Mesendoderm (in vitro differentiated cells): Measurements from ENCODE around the gene TMEM267.
"Not testable (repeated sequence)": the region's sequence is repeated elsewhere in the genome, so short reads cannot be mapped to it uniquely, and the experiment has no call there.

Experiments
- DNase-seq: peaks from one replicate; pipeline ENCODE4 v3.0.0; 2013
- H2AK5ac ChIP-seq: 2 replicates; pipeline ENCODE4 v1.6.1; 2013; ENCODE audit warnings: low read length, inconsistent platforms
- H2BK120ac ChIP-seq: 2 replicates; pipeline ENCODE4 v1.6.1; 2013; ENCODE audit warnings: low read depth, mild to moderate bottlenecking, low read length, moderate library complexity, mixed read lengths
- H2BK15ac ChIP-seq: replicated peaks from 2 replicates; pipeline ENCODE4 v1.6.1; 2013; ENCODE audit warnings: low read depth, mild to moderate bottlenecking, moderate library complexity
- H2BK5ac ChIP-seq: 2 replicates; pipeline ENCODE4 v1.6.1; 2013; ENCODE audit warnings: low read length, inconsistent platforms
- H3K18ac ChIP-seq: 2 replicates; pipeline ENCODE4 v1.6.1; 2013; ENCODE audit warnings: mild to moderate bottlenecking, low read length, mixed read lengths
- H3K23ac ChIP-seq: one replicate; pipeline ENCODE4 v1.6.1; 2013; ENCODE audit warnings: low read length
- H3K27ac ChIP-seq: 2 replicates; pipeline ENCODE4 v1.5.1; 2013; ENCODE audit warnings: low read depth, mild to moderate bottlenecking, inconsistent platforms, low read length, moderate library complexity
- H3K27me3 ChIP-seq: 2 replicates; pipeline ENCODE4 v1.6.1; 2013; ENCODE audit warnings: low read length, control low read depth, mild to moderate bottlenecking, inconsistent platforms; ENCODE audit not compliant: insufficient read depth, poor library complexity
- H3K36me3 ChIP-seq: 2 replicates; pipeline ENCODE4 v1.6.1; 2013; ENCODE audit warnings: low read length, inconsistent platforms; ENCODE audit not compliant: control insufficient read depth, insufficient read depth
- H3K4ac ChIP-seq: one replicate; pipeline ENCODE4 v1.6.1; 2013; ENCODE audit warnings: low read depth, mild to moderate bottlenecking, low read length, moderate library complexity
- H3K4me1 ChIP-seq: 2 replicates; pipeline ENCODE4 v1.6.1; 2013; ENCODE audit warnings: low read depth, low read length, inconsistent platforms; ENCODE audit not compliant: control insufficient read depth
- H3K4me2 ChIP-seq: 2 replicates; pipeline ENCODE4 v1.6.1; 2013; ENCODE audit warnings: low read length
- H3K4me3 ChIP-seq: 2 replicates; pipeline ENCODE4 v1.5.1; 2013; ENCODE audit warnings: mild to moderate bottlenecking, low read length
- H3K56ac ChIP-seq: one replicate; pipeline ENCODE4 v1.6.1; 2013; ENCODE audit warnings: low read length
- H3K79me1 ChIP-seq: 2 replicates; pipeline ENCODE4 v1.6.1; 2013; ENCODE audit warnings: low read length, inconsistent platforms
- H3K79me2 ChIP-seq: 2 replicates; pipeline ENCODE4 v1.6.1; 2013; ENCODE audit warnings: mild to moderate bottlenecking, low read length; ENCODE audit not compliant: control insufficient read depth, insufficient read depth
- H3K9ac ChIP-seq: 2 replicates; pipeline ENCODE4 v1.6.1; 2013; ENCODE audit warnings: low read length, inconsistent platforms
- H4K5ac ChIP-seq: one replicate; pipeline ENCODE4 v1.6.1; 2013; ENCODE audit warnings: low read length
- H4K8ac ChIP-seq: one replicate; pipeline ENCODE4 v1.6.1; 2013; ENCODE audit warnings: low read depth, mild to moderate bottlenecking, control low read depth, low read length, moderate library complexity
- WGBS: extraction: QIAGEN DNeasy Blood & Tissue Kit; methylation state at CpG from one replicate; pipeline ENCODE4 v1.1.7; 2013; ENCODE audit warnings: low lambda C conversion rate, missing lambda C conversion rate; ENCODE audit not compliant: insufficient coverage; ENCODE audit errors: extremely low coverage; 5-methylcytosine and 5-hydroxymethylcytosine counted together

The TMEM267 gene

DNA sequence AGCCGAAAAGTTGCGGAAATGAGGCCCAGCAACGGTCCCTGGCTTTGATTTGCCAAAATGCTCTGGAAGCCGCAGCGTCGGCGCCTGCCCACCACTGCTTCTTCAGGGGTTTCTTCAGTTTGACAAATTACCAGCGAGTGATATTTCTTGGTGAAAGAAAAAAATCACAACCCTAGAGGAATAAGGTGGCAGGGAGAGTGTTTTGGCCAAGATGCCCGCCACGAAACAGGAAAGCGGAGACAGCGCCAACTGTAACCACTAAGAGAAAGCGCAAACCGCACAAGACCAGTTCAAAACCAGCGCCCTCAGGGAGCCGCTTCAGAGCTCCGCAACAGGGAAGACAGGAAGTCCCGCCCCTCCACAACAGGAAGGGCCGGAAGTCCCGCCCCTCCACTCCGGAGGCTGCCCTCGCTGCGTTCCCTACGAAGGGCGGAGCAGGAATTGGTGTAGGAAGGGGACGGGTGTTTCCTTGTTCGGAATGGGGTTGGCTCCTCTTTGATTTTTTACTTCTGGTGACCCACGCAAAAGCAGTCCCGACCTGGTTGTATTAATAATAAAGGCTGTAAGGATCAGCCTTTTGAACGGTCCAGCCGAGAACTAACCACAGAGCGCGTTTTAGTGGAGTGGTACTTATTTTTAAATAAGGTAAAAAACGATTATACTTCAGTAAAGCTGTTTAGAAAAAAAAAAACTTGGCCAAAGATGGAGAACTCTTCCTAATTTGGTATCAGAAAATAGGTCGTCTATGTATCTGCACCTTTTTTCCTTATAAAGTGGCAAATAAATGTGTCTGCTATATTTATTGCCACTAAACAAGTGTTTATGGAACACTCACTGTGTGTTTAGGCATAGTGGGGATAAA is 31.4 kb upstream of the TMEM267 start, which contains the start of gene C5orf34:
TSS of gene C5orf34 (minus strand) at position 333 of the 862 bp plus-strand sequence. CDS start 5,809 bp downstream, outside the sequence.
- WGBS: no CpG with 5 or more reads among the region's 35 CpGs
- Histone ChIP-seq H2BK5ac (no peak within 1 kb of the TSS), H3K27me3 (no peaks in the 10 kb centered on the region), H3K4me3 (peak within 1 kb of the TSS; percentile 79), H3K18ac (peak within 1 kb of the TSS; percentile 70), H2AK5ac (no peak within 1 kb of the TSS), H2BK15ac (no peak within 1 kb of the TSS), H3K79me1 (no peaks in the 10 kb centered on the region), H4K5ac (peak within 1 kb of the TSS; percentile 85), H3K56ac (peak within 1 kb of the TSS; percentile 91), H3K4me1 (no peaks in the 10 kb centered on the region), H2BK120ac (no peak within 1 kb of the TSS), H3K23ac (no peak within 1 kb of the TSS), H3K4ac (no peak within 1 kb of the TSS), H3K79me2 (peaks cover 5% of the 10 kb centered on the region), H3K4me2 (peak within 1 kb of the TSS; percentile 52), H4K8ac (peak within 1 kb of the TSS; percentile 3), H3K9ac (peak within 1 kb of the TSS; percentile 85), H3K27ac (peak within 1 kb of the TSS; percentile 70), H3K36me3 (no peaks in the 10 kb centered on the region)
- DNase-seq: peak; percentile 98

DNA sequence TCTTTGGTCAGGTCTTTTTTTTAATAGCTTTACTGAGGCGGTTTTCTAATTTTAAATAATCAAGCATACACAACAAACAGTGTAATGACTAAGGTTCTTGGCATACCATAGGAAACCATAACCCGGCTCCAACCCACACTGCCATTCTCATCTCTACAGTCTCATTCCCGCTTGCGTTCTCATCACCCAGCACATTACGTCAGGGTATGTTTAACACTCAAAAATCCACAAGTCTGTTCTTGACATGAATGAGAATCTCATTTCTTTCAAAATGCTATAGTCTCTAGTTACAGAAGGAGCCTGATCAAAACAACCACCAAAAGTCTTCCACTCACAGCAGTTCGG is 30.8 kb upstream of the TMEM267 start:
- peaks cover 5% of the 10 kb centered on the region for H3K79me2 ChIP-seq
- no peaks in the 10 kb centered on the region for H3K4me1 ChIP-seq
- H3K18ac ChIP-seq: peak overlapping the region; percentile 70
- no peak overlapping the region for H2BK15ac ChIP-seq
- no peak overlapping the region for H2AK5ac ChIP-seq
- H3K27ac ChIP-seq: peak overlapping the region; percentile 70
- H3K4me3 ChIP-seq: peak overlapping the region; percentile 79
- WGBS: no CpG with 5 or more reads among the region's 6 CpGs
- no peak for DNase-seq
- H3K79me1 ChIP-seq: no peaks in the 10 kb centered on the region
- no peaks in the 10 kb centered on the region for H3K27me3 ChIP-seq
- no peak overlapping the region for H2BK5ac ChIP-seq
- peak overlapping the region; percentile 85 for H3K9ac ChIP-seq
- no peak overlapping the region for H4K8ac ChIP-seq
- H3K4ac ChIP-seq: no peak overlapping the region
- H3K4me2 ChIP-seq: peak overlapping the region; percentile 37
- peak overlapping the region; percentile 91 for H3K56ac ChIP-seq
- H4K5ac ChIP-seq: no peak overlapping the region
- H2BK120ac ChIP-seq: no peak overlapping the region
- no peaks in the 10 kb centered on the region for H3K36me3 ChIP-seq
- no peak overlapping the region for H3K23ac ChIP-seq

DNA sequence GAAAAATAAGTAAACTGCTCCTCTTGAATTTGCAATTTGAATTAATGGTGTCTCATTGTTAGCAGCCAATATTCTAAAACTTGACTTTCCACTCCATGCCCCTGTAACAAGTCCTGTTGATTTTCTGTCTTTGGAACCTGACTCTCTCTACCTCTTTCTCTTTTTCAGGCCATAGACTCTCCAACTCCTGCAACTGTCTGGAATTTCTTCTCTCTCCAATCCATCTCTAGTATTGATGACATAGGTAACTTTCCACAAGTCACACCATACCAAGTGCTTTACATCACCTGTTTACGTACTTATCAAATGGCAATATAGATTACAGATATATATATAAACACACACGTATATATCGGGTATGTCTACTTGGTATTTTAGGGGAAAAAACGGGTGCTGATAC is 30.4 kb upstream of the TMEM267 start:
- Histone ChIP-seq H3K36me3 (no peaks in the 10 kb centered on the region), H3K4me3 (no peak overlapping the region), H4K5ac (no peak overlapping the region), H3K9ac (peak overlapping the region; percentile 85), H3K23ac (no peak overlapping the region), H3K18ac (no peak overlapping the region), H2BK15ac (no peak overlapping the region), H4K8ac (no peak overlapping the region), H2BK120ac (no peak overlapping the region), H2BK5ac (no peak overlapping the region), H2AK5ac (no peak overlapping the region), H3K79me1 (no peaks in the 10 kb centered on the region), H3K56ac (peak overlapping the region; percentile 65), H3K27ac (no peak overlapping the region), H3K79me2 (peaks cover 5% of the 10 kb centered on the region), H3K4ac (no peak overlapping the region), H3K27me3 (no peaks in the 10 kb centered on the region), H3K4me2 (peak overlapping the region; percentile 52), H3K4me1 (no peaks in the 10 kb centered on the region)
- no CpG with 5 or more reads among the region's 4 CpGs for WGBS
- DNase-seq: peak; percentile 36

DNA sequence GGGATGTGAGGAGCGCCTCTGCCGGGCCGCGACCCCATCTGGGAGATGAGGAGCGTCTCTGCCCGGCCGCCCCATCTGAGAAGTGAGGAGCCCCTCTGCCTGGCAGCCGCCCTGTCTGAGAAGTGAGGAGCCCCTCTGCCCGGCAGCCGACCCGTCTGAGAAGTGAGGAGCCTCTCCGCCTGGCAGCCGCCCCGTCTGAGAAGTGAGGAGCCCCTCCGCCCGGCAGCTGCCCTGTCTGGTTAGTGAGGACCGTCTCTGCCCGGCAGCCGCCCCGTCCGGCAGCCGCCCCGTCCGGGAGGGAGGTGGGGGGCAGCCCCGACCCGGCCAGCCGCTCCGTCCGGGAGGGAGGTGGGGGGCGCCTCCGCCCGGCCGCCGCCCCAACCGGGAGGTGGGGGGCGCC is 27.4 kb upstream of the TMEM267 start:
- WGBS: no CpG with 5 or more reads among the region's 36 CpGs
- H2BK15ac ChIP-seq, H3K79me2 ChIP-seq, H4K5ac ChIP-seq, H3K4me3 ChIP-seq, H3K4me1 ChIP-seq, H3K56ac ChIP-seq, H3K4ac ChIP-seq, DNase-seq, H3K36me3 ChIP-seq, H4K8ac ChIP-seq, H2BK120ac ChIP-seq, H3K79me1 ChIP-seq, H3K27me3 ChIP-seq, H2BK5ac ChIP-seq, H3K4me2 ChIP-seq, H3K18ac ChIP-seq, H3K9ac ChIP-seq, H3K27ac ChIP-seq, H3K23ac ChIP-seq, H2AK5ac ChIP-seq: not testable (repeated sequence)

DNA sequence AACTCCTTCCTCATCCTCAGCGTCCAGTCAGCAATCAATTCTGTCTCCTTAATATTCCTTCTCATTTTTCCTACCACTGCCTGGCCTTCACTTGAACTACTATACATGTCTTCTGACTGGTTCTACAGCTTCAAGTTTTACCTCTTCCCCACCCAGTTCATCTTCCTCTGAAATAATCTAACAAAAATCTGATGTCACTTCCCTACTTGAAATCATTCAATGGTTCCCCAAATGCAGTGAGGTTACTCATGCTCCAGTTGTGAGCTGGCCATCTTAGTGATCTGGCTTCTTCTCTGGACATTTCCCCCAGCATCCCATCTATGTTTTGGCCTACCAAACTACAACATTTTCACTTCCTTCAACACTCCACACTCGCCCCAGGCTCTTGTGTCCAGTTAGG is 14.9 kb upstream of the TMEM267 start:
- no peak overlapping the region for H3K9ac ChIP-seq
- no peak overlapping the region for H2AK5ac ChIP-seq
- no peak overlapping the region for H2BK15ac ChIP-seq
- no peak overlapping the region for H2BK120ac ChIP-seq
- H4K8ac ChIP-seq: no peak overlapping the region
- no peaks in the 10 kb centered on the region for H3K4me1 ChIP-seq
- no peak overlapping the region for H2BK5ac ChIP-seq
- H3K27me3 ChIP-seq: no peaks in the 10 kb centered on the region
- H3K23ac ChIP-seq: no peak overlapping the region
- no peak overlapping the region for H3K4ac ChIP-seq
- no peak overlapping the region for H3K27ac ChIP-seq
- no peak for DNase-seq
- no peaks in the 10 kb centered on the region for H3K36me3 ChIP-seq
- whole genome bisulfite sequencing: no CpG with 5 or more reads among the region's 2 CpGs
- no peak overlapping the region for H3K4me3 ChIP-seq
- no peaks in the 10 kb centered on the region for H3K79me1 ChIP-seq
- no peak overlapping the region for H4K5ac ChIP-seq
- no peaks in the 10 kb centered on the region for H3K79me2 ChIP-seq
- H3K56ac ChIP-seq: no peak overlapping the region
- H3K18ac ChIP-seq: no peak overlapping the region
- no peak overlapping the region for H3K4me2 ChIP-seq
